Activated CD8-positive, alpha-beta memory T cell treated with anti-CD3 and anti-CD28 coated beads for 36 hours (primary cell): ENCODE data around the gene CDCA3. TPM values are rescaled to one million over a fixed set of nuclear protein-coding genes. Genes with fewer than 3 reads are reported as not detected.

Experiments
- CTCF ChIA-PET: fragments of 350-600 bp; sonication (Branson Sonifier 250); formaldehyde crosslinking; loops from one replicate; lab custom pipeline; 2021; ENCODE audit warnings: antibody characterized with exemption; lab: Charles Lee
- POLR2A ChIA-PET: fragments of 350-600 bp; sonication (Branson Sonifier 250); formaldehyde crosslinking; loops from one replicate; lab custom pipeline; 2021; ENCODE audit warnings: antibody characterized with exemption; lab: Charles Lee
- total RNA-seq, 2 experiments: library from RNA; stranded (reverse); gene quantifications; one replicate each; pipeline ENCODE4 v1.2.3, GENCODE V29; 2021

The CDCA3 gene
- total RNA-seq, 2 experiments from 2014 or later = 50.0 to 53.1 TPM

GRCh38 chr12:6829536-6830220, 21.4 kb downstream of the CDCA3 start:
- POLR2A ChIA-PET = interaction anchor here (1.2 to 1.7 kb wide), 3 partner anchors 37 to 76 kb away, joined by 4 to 5 read pairs (median 5); partner anchors contain the start of genes MLF2 and TPI1
- CTCF ChIA-PET = interaction anchor here (0.8 to 9.6 kb wide), 11 partner anchors 10 to 141 kb away, joined by 3 to 91 read pairs (median 3); partner anchors contain the start of genes MLF2 and ZNF384

- ChIA-PET POLR2A (interaction anchor here (0.7 to 1.7 kb wide), 5 partner anchors 22 to 252 kb away, joined by 4 to 6 read pairs (median 5); partner anchors contain the start of genes CDCA3, MLF2, TPI1 and USP5), CTCF (interaction anchor here (0.8 to 9.6 kb wide), 10 partner anchors 19 to 75 kb away, joined by 3 to 91 read pairs (median 4); partner anchors contain the start of gene MLF2)
Observed at GRCh38 chr12:6828781-6829535, 22.1 kb downstream of the CDCA3 start.

- CTCF ChIA-PET = interaction anchor here (0.9 to 9.6 kb wide), 7 partner anchors 20 to 74 kb away, joined by 3 to 91 read pairs (median 4); partner anchors contain the start of gene MLF2
- POLR2A ChIA-PET = interaction anchor here (0.5 to 1.7 kb wide), 4 partner anchors 23 to 251 kb away, joined by 3 to 6 read pairs (median 4); partner anchors contain the start of genes CDCA3 and USP5
Observed at GRCh38 chr12:6827982-6828780, 22.9 kb downstream of the CDCA3 start, which contains the start of gene P3H3. TSS of gene P3H3 (plus strand) at chr12:6828407. CDS start at chr12:6828441, 34 bp downstream.

GRCh38 chr12:6827437-6827911, 23.6 kb downstream of the CDCA3 start:
- POLR2A ChIA-PET = interaction anchor here (0.7 kb wide), 1 partner anchor 61 kb away, joined by 3 read pairs; no protein-coding TSS in a partner anchor
- CTCF ChIA-PET = interaction anchor here (0.6 to 9.6 kb wide), 3 partner anchors 14 to 237 kb away, joined by 3 to 91 read pairs (median 13); partner anchors contain the start of gene MLF2

GRCh38 chr12:6826734-6827436, 24.2 kb downstream of the CDCA3 start:
- ChIA-PET CTCF (interaction anchor here (0.6 to 9.6 kb wide), 10 partner anchors 8 to 237 kb away, joined by 3 to 91 read pairs (median 6); partner anchors contain the start of genes COPS7A and MLF2), POLR2A (interaction anchor here (0.7 kb wide), 1 partner anchor 60 kb away, joined by 3 read pairs; no protein-coding TSS in a partner anchor)

GRCh38 chr12:6826125-6826733, 24.9 kb downstream of the CDCA3 start:
- ChIA-PET POLR2A (interaction anchor here (0.7 kb wide), 1 partner anchor 60 kb away, joined by 3 read pairs; no protein-coding TSS in a partner anchor), CTCF (interaction anchor here (0.8 to 9.6 kb wide), 24 partner anchors 9 to 207 kb away, joined by 3 to 91 read pairs (median 4); partner anchors contain the start of genes CD4, COPS7A, MLF2 and PTMS)

- ChIA-PET CTCF (interaction anchor here (0.6 to 9.6 kb wide), 34 partner anchors 10 to 207 kb away, joined by 3 to 91 read pairs (median 4); partner anchors contain the start of genes CD4, CDCA3, COPS7A and GNB3), POLR2A (no interaction called here)
Observed at GRCh38 chr12:6825398-6826124, 25.5 kb downstream of the CDCA3 start.

GRCh38 chr12:6824901-6825381, 26.1 kb downstream of the CDCA3 start:
- POLR2A ChIA-PET = no interaction called here
- CTCF ChIA-PET = interaction anchor here (0.6 to 9.6 kb wide), 24 partner anchors 10 to 181 kb away, joined by 3 to 91 read pairs (median 4); partner anchors contain the start of genes CD4, CDCA3, COPS7A and GNB3

GRCh38 chr12:6824085-6824775, 26.9 kb downstream of the CDCA3 start:
- ChIA-PET POLR2A (no interaction called here), CTCF (interaction anchor here (1.0 to 9.6 kb wide), 13 partner anchors 11 to 114 kb away, joined by 3 to 91 read pairs (median 7); partner anchors contain the start of genes CDCA3, GNB3 and MLF2)

- ChIA-PET POLR2A (no interaction called here), CTCF (interaction anchor here (1.6 to 9.6 kb wide), 6 partner anchors 12 to 70 kb away, joined by 4 to 91 read pairs (median 10); partner anchors contain the start of gene MLF2)
Observed at GRCh38 chr12:6823182-6824084, 27.7 kb downstream of the CDCA3 start.

- ChIA-PET POLR2A (no interaction called here), CTCF (interaction anchor here (0.6 to 9.6 kb wide), 5 partner anchors 14 to 69 kb away, joined by 3 to 91 read pairs (median 5); partner anchors contain the start of gene MLF2)
Observed at GRCh38 chr12:6822426-6823135, 28.5 kb downstream of the CDCA3 start.

GRCh38 chr12:6821591-6822425, 29.3 kb downstream of the CDCA3 start, which contains the start of gene GPR162:
TSS of gene GPR162 (plus strand) at chr12:6821821. CDS start at chr12:6823899, 2,078 bp downstream.
- ChIA-PET CTCF (interaction anchor here (1.1 to 9.6 kb wide), 5 partner anchors 13 to 68 kb away, joined by 3 to 91 read pairs (median 5); partner anchors contain the start of gene MLF2), POLR2A (interaction anchor here (0.8 kb wide), 1 partner anchor 37 kb away, joined by 3 read pairs; no protein-coding TSS in a partner anchor)
